GM19238 (cell line): ENCODE measurements around the gene CENPVL3.
A peak's percentile ranks its signal among the peaks of the same experiment; 100 is the strongest.
"Not testable (repeated sequence)": the region's sequence is repeated elsewhere in the genome, so short reads cannot be mapped to it uniquely, and the experiment has no call there.

Experiments
- DNase-seq: peaks from one replicate; pipeline ENCODE4 v3.0.0; 2011; ENCODE audit warnings: low spot score; ENCODE audit not compliant: insufficient read length

Gene CENPVL3

DNA sequence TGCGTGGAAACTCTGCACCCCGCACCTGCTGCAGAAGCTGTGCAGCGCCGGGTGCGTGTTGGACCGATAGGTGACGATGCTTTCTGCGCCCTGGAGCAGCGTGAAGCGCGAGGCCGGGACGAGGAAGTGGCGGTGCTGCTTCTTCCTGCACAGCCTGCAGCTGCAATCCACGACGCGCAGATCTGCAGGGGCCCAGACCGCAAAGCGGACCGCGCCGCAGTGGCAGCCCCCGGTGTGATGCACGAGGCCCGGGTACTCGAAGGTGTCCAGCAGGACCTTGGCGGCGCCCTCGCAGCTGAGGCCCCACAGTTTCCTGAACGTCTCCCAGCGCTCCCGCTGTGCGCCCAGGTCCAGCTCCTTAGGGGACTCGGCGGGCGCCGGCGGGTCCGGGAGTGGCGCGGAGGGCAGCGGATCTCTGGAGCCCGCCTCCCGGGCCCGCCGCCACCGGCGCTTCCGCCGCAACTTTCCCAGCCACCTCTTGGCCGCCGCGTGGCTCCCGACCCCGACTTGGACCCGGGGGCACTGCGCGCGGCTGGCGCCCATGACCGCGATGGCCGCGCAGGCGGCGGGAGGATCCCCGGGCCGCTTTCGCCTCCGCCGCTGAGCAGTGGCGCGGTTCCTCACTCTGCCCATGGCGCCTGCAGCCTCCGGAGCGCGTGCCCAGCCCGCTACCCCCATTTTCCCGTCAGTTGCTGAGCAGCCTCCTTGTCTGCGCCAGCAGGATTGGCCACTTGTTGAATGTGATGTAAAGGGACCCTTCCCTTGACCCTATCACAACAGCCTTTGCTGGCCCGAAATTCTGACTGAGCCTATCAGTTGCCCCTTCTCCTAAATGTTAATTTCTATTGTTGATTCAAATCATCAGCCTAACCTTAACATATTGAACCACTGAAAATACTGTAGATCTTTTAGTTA lies at the start of gene CENPVL3:
CENPVL3 (minus strand) TSS at position 672 of the 915 bp plus-strand sequence; CDS start at position 633, 39 bp downstream.
- DNase-seq: not testable (repeated sequence)

GRCh38 chrX:51665981-51666380 lies 47.3 kb upstream of the CENPVL3 start:
- DNase-seq: no peak

- DNase-seq: no peak
Measured at GRCh38 chrX:51643377-51643776, 24.7 kb upstream of the CENPVL3 start.

GRCh38 chrX:51641421-51642021 lies 22.8 kb upstream of the CENPVL3 start:
- no peak for DNase-seq

- DNase-seq: not testable (repeated sequence)
Measured at GRCh38 chrX:51636511-51636910, 17.8 kb upstream of the CENPVL3 start.

GRCh38 chrX:51614353-51615012 lies 4.2 kb downstream of the CENPVL3 start:
- DNase-seq: peak; percentile 7

GRCh38 chrX:51608766-51609165 lies 9.9 kb downstream of the CENPVL3 start:
- DNase-seq: no peak

DNA sequence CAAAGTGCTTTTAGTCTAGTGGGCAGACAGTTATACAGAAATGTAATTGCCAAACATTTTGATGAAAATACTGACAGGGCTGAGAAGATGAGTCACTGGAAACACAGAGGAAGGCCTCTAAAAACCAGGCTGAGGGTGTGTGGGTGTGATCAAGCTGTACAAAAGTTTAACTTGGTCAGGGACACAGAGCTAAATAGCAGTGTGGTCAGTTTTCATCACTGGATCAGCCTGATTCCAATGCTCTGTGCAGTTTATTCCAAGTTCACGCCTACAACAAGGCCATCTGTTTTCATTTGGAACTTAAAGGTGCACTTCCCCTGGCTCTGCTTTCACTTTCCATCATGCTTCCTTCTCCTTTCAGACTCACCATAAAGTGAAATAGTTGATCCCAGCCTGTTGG lies 10.6 kb downstream of the CENPVL3 start:
- no peak for DNase-seq

DNA sequence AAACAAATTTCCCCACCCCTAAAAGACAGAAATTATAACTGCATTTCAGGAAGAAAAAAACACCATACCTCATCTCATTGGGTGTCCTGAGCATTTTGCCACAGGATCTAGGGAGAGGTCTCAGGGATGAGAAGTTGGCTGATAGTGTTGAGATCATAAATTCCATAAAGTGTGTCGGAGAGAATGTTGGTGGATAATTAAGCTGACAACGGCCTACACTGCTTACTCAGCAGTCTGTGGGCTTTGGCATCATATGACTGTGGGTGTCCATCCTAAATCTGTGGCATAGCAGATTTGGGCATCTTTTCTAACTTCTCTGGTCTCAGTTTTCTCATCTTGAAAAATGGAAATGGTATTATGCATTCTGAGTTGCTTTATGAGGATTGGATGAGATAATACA lies 12.3 kb downstream of the CENPVL3 start:
- no peak for DNase-seq

DNA sequence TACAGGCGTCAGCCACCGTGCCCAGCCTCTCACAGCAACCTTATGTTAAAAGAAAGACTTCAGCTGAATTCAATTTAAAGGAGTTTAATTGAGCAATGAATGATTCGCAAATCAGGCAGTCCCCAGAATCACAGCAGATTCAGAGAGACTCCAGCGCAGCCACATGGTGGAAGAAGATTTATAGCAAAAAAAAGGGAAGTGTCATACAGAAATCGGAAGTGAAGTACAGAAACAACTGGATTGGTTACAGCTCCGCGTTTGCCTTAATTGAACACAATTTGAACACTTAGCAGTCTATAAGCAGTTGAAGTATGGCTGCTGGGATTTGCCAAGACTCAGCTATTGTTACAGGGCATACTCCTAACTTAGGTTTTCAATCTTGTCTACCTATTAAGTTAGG lies 19.8 kb downstream of the CENPVL3 start:
- no peak for DNase-seq

GRCh38 chrX:51571874-51572273 lies 46.8 kb downstream of the CENPVL3 start:
- DNase-seq: no peak

DNA sequence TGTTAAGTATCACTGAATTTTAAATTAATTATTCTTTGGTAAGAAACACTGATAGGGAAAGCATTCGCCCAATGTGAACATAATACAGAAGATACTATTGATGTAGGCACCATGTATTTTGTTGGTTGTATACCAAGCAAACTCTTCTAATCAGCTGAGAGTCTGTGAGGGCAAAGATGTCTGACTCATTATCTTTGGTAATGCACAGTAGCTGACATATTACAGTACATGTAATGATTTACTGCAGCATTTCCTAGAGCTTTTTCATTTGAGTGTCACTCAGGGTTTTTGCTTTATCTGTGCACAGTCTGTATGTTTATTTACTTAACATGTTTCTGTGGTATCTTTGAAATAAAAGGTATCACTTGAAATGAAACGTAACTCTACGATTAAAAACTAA lies 49.2 kb downstream of the CENPVL3 start:
- DNase-seq: no peak

- DNase-seq: no peak
Measured at GRCh38 chrX:51568586-51568985, 50.1 kb downstream of the CENPVL3 start.
